Activated T-helper 17 cell treated with anti-CD3 and anti-CD28 coated beads, Interleukin-2, amount 50 U/mL, for 72 hours (primary cell): Measurements from ENCODE around the gene GNG4. TPM values are rescaled to one million over a fixed set of nuclear protein-coding genes. Genes with fewer than 3 reads are reported as not detected.

Experiments used
- ATAC-seq: fragments of 150-1000 bp; cut with Tn5 transposase; replicated peaks from 2 replicates; pipeline ENCODE4 v1.10.0; 2021; ENCODE audit warnings: mild to moderate bottlenecking, moderate library complexity
- H3K27ac Mint-ChIP-seq: one replicate; pipeline ENCODE4 v1.8.0; 2022; ENCODE audit warnings: mixed read lengths
- H3K27me3 Mint-ChIP-seq: one replicate; pipeline ENCODE4 v1.8.0; 2022; ENCODE audit warnings: mixed read lengths
- H3K36me3 Mint-ChIP-seq: one replicate; pipeline ENCODE4 v1.8.0; 2022; ENCODE audit warnings: low read depth, mild to moderate bottlenecking, mixed read lengths
- H3K4me1 Mint-ChIP-seq: one replicate; pipeline ENCODE4 v1.8.0; 2022; ENCODE audit warnings: mixed read lengths
- H3K4me3 Mint-ChIP-seq: one replicate; pipeline ENCODE4 v1.8.0; 2022; ENCODE audit warnings: mild to moderate bottlenecking, mixed read lengths
- H3K9me3 Mint-ChIP-seq: one replicate; pipeline ENCODE4 v1.8.0; 2022; ENCODE audit warnings: mixed read lengths
- total RNA-seq, 2 donors: library from RNA; stranded (reverse); gene quantifications; one replicate each; pipeline ENCODE4 v1.2.3, GENCODE V29; 2022

Gene GNG4
- total RNA-seq, 2 donors from 2014 or later: 0.32 to 2.1 TPM

DNA sequence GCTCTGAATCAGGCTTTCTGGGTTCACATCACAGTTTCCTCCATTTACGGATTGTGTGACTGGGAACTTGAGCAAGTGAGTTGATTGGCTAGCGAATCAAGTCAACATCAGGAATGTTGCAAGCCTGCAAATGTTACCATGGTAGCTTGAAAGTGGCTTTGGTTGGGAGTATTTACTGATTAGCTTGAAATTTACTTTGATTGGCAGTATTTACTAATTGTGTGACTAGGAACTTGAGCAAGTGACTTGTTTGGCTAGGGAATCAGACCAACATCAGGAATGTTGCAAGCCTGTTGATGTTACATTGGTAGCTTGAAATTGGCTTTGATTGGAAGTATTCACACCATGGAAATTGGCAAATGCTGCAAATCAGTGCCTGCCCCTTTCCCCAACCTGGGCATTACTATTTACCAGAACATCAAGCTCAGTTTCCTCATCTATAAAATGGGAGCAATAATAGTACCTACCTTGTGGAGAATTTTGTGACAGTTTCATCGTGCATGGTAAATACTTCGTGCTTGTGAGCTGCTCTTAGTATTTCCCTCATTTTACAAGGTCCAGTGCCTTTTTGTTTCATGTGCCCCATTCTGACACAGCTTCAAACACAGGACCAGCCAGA lies 122.3 kb downstream of the GNG4 start:
- no peak overlapping the region for H3K27ac Mint-ChIP-seq
- no peak overlapping the region for H3K4me3 Mint-ChIP-seq
- H3K4me1 Mint-ChIP-seq: no peaks in the 10 kb centered on the region
- H3K9me3 Mint-ChIP-seq: no peaks in the 10 kb centered on the region
- H3K36me3 Mint-ChIP-seq: no peaks in the 10 kb centered on the region
- no peaks in the 10 kb centered on the region for H3K27me3 Mint-ChIP-seq
- no peak for ATAC-seq

- H3K4me3 Mint-ChIP-seq: no peak overlapping the region
- no peak overlapping the region for H3K27ac Mint-ChIP-seq
- ATAC-seq: no peak
- H3K9me3 Mint-ChIP-seq: no peaks in the 10 kb centered on the region
- H3K36me3 Mint-ChIP-seq: no peaks in the 10 kb centered on the region
- H3K27me3 Mint-ChIP-seq: peaks cover 4% of the 10 kb centered on the region
- no peaks in the 10 kb centered on the region for H3K4me1 Mint-ChIP-seq
These were observed 124.3 kb downstream of the GNG4 start for GRCh38 chr1:235525314-235525713.

GRCh38 chr1:235516862-235517446 lies 132.6 kb downstream of the GNG4 start:
- peak; percentile 43 for ATAC-seq
- peaks cover 10% of the 10 kb centered on the region for H3K27me3 Mint-ChIP-seq
- H3K4me3 Mint-ChIP-seq: no peak overlapping the region
- no peaks in the 10 kb centered on the region for H3K36me3 Mint-ChIP-seq
- no peaks in the 10 kb centered on the region for H3K4me1 Mint-ChIP-seq
- H3K9me3 Mint-ChIP-seq: no peaks in the 10 kb centered on the region
- no peak overlapping the region for H3K27ac Mint-ChIP-seq

GRCh38 chr1:235515844-235516512 lies 133.6 kb downstream of the GNG4 start:
- ATAC-seq: no peak
- Mint-ChIP-seq H3K27ac (no peak overlapping the region), H3K4me1 (no peaks in the 10 kb centered on the region), H3K36me3 (no peaks in the 10 kb centered on the region), H3K27me3 (peaks cover 11% of the 10 kb centered on the region), H3K4me3 (no peak overlapping the region), H3K9me3 (no peaks in the 10 kb centered on the region)

- Mint-ChIP-seq H3K4me1 (no peaks in the 10 kb centered on the region), H3K27me3 (peaks cover 7% of the 10 kb centered on the region)
These were observed 135.9 kb downstream of the GNG4 start for GRCh38 chr1:235513495-235514366.

DNA sequence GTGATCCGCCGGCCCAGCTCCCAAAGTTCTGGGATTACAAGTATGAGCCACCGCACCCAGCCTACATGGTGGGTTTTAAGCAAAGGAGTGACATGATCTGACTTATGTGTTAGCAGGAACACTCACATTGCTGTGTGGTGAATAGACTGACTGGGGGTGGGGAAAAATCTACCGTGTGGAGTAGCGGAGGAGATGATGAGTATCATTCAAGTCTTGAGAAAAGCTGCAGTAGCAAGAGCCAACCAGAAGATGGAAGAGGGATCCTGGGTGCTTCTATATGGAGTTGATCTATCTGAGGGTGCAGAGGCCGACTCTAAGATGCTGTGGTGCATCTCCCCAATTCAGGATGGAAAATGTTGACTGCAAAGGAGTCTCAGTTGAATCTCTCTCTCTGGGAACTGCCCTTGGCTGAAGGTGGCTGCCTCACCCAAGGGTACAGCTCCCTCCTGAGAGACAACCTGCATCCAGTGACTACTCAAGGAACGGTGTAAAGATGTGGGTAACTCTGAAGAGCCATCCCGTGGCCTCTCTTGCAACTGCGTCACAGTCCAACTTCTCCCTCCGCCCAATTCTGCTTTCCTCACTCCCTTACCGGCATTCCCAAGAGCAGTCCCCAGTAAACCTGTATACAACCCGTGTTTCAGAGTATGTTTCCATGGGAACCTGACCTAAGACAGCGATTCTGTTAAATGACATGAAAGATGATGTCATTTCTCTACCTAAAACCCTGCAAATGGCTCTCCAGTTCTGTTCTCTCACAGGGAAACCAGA lies 137.9 kb downstream of the GNG4 start:
- no peaks in the 10 kb centered on the region for H3K4me1 Mint-ChIP-seq
- peaks cover 7% of the 10 kb centered on the region for H3K27me3 Mint-ChIP-seq
- no peak overlapping the region for H3K27ac Mint-ChIP-seq
- H3K36me3 Mint-ChIP-seq: no peaks in the 10 kb centered on the region
- H3K9me3 Mint-ChIP-seq: no peaks in the 10 kb centered on the region
- H3K4me3 Mint-ChIP-seq: no peak overlapping the region
- ATAC-seq: no peak

More at GRCh38 chr1:235513495-235514366, 135.9 kb downstream of the GNG4 start:
- Mint-ChIP-seq H3K4me3 (no peak overlapping the region), H3K36me3 (no peaks in the 10 kb centered on the region), H3K27ac (no peak overlapping the region), H3K9me3 (no peaks in the 10 kb centered on the region)
- ATAC-seq: peak; percentile 63

GRCh38 chr1:235510823-235511222 lies 138.8 kb downstream of the GNG4 start:
- ATAC-seq: no peak
- no peaks in the 10 kb centered on the region for H3K9me3 Mint-ChIP-seq
- H3K36me3 Mint-ChIP-seq: no peaks in the 10 kb centered on the region
- H3K27ac Mint-ChIP-seq: no peak overlapping the region
- peaks cover 5% of the 10 kb centered on the region for H3K4me1 Mint-ChIP-seq
- no peak overlapping the region for H3K4me3 Mint-ChIP-seq
- H3K27me3 Mint-ChIP-seq: peaks cover 7% of the 10 kb centered on the region

DNA sequence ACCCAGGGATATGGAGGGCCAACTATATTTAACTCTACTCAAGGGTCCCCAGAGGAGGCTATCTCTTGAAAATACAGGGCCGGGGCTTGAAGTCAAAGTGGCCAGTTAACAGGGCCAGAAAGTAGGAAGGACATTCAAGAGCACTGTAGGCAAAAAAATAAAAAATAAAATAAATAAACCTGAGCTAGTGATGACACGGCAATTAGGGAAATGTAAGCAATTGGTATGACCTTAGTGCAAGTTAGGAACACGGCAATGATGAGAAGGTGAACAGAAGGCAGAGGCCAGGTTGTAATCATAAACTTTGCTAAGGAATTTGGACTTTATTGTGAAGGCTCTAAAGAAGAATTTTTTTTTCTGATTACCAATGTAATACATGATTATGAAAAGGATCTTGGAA lies 142.0 kb downstream of the GNG4 start:
- Mint-ChIP-seq H3K36me3 (peaks cover 14% of the 10 kb centered on the region), H3K27ac (no peak overlapping the region), H3K4me3 (no peak overlapping the region), H3K27me3 (peaks cover 7% of the 10 kb centered on the region), H3K4me1 (peaks cover 14% of the 10 kb centered on the region), H3K9me3 (no peaks in the 10 kb centered on the region)
- no peak for ATAC-seq

GRCh38 chr1:235504494-235505222 lies 144.9 kb downstream of the GNG4 start:
- peak overlapping the region; percentile 97 for H3K4me3 Mint-ChIP-seq
- no peaks in the 10 kb centered on the region for H3K9me3 Mint-ChIP-seq
- ATAC-seq: peak; percentile 83
- no peaks in the 10 kb centered on the region for H3K27me3 Mint-ChIP-seq
- peak overlapping the region; percentile 96 for H3K27ac Mint-ChIP-seq
- H3K36me3 Mint-ChIP-seq: peaks cover 14% of the 10 kb centered on the region
- peaks cover 25% of the 10 kb centered on the region for H3K4me1 Mint-ChIP-seq

DNA sequence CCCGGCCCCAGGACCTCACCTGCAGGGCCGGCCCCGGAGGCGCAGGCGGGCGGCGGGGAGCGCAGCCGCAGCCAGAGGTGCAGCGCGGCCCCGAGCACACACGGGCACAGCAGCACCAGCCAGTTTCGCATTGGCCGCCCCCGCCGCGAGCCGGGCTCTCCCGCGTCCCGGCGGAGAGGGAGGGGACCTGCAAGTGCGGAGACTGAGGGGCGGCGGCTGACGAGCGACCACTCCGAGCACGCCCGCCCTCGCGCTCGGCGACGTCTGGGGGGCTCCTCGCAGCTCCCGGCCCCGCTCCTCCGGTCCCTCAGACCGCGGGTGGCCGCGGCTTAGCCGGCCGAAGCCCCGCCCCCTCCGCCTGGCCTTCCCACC lies 145.5 kb downstream of the GNG4 start, which contains the start of gene B3GALNT2:
Gene B3GALNT2 (minus strand): TSS at position 331 of the 372 bp plus-strand sequence. CDS start 200 bp downstream, at position 131.
- Mint-ChIP-seq H3K9me3 (no peaks in the 10 kb centered on the region), H3K4me3 (peak within 1 kb of the TSS; percentile 97), H3K36me3 (peaks cover 14% of the 10 kb centered on the region), H3K27me3 (no peaks in the 10 kb centered on the region), H3K4me1 (peaks cover 25% of the 10 kb centered on the region), H3K27ac (peak within 1 kb of the TSS; percentile 96)
- peak; percentile 69 for ATAC-seq

DNA sequence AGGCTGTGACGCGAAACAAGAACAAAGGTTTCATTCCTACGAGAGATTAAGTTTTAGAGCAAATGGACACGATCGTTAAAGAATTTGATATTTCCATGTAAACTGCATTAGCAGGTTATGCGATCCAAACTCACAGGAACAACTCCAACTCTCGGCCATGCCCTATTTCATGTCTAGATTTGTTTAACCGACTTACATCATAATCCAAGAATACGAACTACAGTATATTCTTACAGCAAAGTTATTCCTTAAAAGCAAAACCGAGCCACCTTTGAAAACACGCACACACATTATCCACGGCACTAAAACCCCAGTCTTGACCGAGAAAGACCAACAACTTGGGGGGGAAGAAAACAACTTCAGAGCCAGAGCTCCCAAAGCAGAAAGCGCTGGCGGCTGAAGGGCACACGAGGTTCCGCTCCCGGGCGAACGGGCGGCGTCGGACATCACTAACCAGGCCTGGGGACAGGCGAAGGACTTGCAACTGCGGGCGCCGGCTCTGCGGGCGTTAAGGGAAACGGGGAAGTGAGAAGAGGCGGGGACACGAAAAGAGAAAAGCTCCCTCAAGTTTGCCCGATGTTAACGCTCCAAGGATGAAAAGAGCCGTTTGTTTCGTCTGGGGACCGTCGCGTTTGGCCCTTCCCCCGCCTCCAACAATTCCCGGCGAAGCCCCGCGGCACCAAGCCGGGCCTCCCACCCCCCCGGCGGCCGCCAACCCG lies 146.0 kb downstream of the GNG4 start:
- H3K27me3 Mint-ChIP-seq: no peaks in the 10 kb centered on the region
- no peaks in the 10 kb centered on the region for H3K9me3 Mint-ChIP-seq
- ATAC-seq: no peak
- peaks cover 14% of the 10 kb centered on the region for H3K36me3 Mint-ChIP-seq
- peak overlapping the region; percentile 89 for H3K27ac Mint-ChIP-seq
- peak overlapping the region; percentile 97 for H3K4me3 Mint-ChIP-seq
- peaks cover 25% of the 10 kb centered on the region for H3K4me1 Mint-ChIP-seq

DNA sequence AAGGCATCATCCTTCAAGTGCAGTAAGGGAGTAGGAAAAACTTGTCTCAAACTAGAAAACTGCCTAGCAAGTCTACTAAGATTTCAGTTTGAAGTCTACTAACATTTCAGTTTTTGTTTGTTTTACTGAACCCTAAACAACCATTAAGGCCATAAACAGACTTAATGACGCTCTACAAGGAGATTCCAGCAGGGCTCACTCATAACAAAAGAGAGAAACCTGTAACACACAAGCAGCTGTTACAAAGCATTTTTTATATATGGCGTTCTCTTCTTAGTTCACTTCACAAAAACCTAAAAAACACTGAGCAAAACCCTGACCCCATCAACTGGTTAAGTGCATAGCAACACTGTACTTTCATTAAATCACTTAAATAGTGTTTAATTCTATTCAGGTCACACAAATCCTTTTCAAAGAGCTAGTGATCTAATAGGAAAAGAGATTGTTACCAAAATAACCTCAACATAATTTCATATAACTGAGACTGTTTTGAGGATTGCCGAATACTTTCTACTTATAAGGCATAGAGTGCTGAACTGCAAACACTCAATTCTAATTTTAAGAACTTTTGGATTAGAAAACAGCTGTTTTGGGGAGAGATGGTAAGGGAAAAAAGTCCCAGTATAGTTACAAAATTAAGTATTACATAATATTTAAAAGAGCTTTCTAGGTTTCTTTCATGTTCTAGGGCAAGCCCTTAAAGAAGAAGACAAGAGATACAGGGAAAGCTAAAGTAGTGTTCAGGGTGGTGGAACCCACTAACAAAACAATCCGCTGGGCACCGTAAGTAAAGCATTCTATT lies 146.8 kb downstream of the GNG4 start:
- H3K4me3 Mint-ChIP-seq: peak overlapping the region; percentile 97
- H3K27me3 Mint-ChIP-seq: no peaks in the 10 kb centered on the region
- peaks cover 14% of the 10 kb centered on the region for H3K36me3 Mint-ChIP-seq
- peaks cover 25% of the 10 kb centered on the region for H3K4me1 Mint-ChIP-seq
- no peaks in the 10 kb centered on the region for H3K9me3 Mint-ChIP-seq
- H3K27ac Mint-ChIP-seq: peak overlapping the region; percentile 89
- no peak for ATAC-seq
